GM21786 (cell line): ENCODE measurements around the gene ZFHX3.
"Not testable (repeated sequence)": the region's sequence is repeated elsewhere in the genome, so short reads cannot be mapped to it uniquely, and the experiment has no call there.

ENCODE experiments used
- ATAC-seq: cut with Tn5 transposase; IDR thresholded peaks from one replicate; pipeline ENCODE4 v1.9.1; 2021; ENCODE audit not compliant: unreplicated experiment

The ZFHX3 gene

DNA sequence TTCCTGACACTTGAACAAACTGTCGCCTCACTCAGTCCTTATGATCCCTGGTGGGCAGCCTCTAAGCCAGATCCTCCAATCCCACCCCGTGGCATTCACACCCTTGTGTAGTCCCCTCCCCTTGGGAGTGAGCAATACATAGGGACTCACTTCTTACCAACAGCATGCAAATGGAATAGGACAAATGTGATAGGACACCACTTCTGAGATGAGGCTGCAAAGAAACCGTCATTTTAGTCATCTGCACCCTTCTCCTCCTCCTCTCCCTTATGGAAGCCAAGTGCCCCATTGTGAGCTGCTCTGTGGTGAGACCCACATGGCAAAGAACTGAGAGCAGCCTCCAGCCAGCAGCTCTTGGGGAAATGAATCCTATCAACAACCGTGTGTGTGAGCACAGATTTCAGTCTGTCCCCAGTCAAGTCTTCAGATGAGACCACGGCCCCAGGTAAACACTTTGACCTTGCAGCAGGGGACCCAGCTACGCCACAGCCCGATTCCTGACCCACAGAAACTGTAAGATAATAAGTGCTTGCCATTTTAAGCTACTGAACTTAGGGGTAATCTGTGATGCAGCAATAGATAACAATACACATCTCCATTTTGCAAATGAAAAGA, 46.9 kb downstream of the ZFHX3 start:
- ATAC-seq = no peak

DNA sequence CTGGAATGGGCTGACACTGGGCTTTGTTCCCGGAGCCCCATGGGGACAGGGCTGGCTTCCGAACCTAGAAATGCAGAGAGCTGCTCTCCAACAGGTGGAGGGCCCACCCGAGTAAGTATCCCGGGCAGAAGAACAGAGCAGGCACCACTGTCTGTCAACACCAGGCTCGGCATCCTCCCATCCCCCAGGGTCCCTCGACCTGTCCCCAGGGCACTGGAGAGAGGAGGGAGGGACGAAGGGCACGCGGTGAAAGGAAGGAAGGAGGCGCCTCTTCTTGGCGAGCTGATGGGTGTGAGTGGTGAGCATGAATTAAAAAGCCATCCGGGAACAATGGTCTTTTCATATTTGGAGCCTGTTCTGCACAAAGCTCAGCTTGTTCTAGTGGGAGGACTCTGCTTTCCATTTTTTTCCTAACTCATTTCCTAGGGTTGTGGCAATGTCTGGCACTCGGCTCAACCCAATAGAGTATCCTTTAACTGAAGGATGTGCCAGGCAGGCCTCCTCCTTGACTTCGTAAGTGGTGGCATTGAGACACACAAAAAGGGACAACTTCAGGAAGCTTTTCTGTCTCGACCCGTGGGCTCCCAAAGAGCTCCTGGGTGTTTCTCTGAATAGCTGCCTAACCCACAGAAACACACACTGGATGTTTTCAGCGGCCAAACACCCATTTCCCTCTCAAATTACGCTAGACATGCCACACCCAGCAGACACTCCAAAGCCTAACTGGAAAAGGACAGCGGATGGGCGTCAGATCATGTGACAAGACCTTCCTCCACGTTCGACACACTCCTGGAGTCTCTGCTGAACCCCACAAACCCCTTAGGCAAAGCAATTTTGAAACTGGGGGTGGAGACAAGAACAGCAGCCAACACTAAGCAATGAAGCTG, 47.7 kb downstream of the ZFHX3 start:
- ATAC-seq = no peak

DNA sequence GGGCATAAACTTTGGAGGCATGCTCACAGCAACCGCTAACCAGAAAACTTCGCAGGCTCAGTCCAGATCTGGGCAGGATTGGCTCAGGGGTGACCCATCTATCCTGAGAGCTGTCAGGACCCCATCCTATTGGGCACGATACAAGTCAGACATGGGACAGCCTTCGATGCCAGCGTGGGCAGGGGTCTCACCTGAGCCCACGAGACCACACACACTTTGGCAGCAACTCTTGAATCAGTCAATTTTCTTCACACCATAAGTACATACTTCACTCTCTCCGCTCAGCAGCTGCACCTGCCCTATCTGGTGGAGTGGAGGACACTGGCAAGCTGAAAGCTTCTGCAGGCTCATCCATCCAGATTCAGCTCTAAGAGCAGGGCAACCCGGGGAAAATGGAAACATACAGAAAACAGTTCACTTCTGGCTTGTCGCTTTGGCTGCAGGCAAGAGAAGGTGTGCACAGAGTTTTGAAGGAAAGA, 48.3 kb downstream of the ZFHX3 start:
- ATAC-seq = no peak

- no peak for ATAC-seq
Measured at GRCh38 chr16:72997141-72997542, 50.8 kb downstream of the ZFHX3 start.

- ATAC-seq = no peak
Measured at GRCh38 chr16:72996291-72997062, 51.5 kb downstream of the ZFHX3 start.

DNA sequence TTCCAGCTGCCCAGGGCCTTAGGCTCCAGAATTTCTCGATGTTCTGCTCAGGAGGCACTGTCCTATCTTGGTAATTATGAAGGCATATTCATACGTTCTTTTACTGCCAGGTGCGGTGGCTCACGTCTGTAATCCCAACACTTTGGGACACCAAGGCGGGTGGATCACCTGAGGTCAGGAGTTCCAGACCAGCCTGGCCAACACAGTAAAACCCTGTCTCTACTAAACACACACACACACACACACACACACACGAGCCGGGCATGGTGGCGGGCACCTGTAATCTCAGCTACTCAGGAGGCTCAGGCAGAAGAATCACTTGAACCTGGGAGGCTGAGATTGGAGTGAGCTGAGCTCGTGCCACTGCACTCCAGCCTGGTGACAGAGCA, 52.1 kb downstream of the ZFHX3 start:
- ATAC-seq = not testable (repeated sequence)

DNA sequence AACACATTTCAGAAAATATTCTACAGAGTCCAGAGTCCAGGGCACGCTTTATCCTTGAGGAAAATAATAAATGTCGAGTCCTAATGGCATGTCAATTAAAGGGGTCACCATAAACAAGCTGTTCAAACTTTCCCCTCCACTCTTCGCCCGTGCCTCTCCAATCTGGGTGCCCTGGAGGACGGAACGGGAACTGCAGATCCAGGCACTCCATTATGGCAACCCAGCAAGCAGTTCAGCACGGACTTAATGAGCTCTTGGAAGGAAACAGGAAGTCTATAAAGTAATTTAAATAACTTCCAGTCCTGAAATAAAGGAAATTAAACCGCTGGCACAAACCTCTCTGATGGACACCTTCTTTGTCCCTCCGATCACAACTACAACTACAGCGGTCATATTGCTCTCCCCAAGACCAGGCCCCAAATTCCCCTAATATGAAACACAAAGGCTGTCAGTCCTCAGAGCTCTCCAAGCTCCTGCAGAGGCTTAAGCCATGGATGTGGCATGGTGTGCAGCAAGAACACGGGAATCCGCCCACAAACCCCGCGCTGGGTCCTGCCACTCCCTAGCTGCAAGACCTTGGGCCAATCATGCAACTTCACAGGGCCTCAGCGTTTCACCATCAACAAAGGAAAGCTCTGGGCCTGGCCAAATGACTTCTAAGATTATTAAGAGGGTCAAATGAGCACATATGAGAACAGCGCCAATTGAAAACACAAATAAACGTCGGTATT, 52.6 kb downstream of the ZFHX3 start:
- no peak for ATAC-seq

DNA sequence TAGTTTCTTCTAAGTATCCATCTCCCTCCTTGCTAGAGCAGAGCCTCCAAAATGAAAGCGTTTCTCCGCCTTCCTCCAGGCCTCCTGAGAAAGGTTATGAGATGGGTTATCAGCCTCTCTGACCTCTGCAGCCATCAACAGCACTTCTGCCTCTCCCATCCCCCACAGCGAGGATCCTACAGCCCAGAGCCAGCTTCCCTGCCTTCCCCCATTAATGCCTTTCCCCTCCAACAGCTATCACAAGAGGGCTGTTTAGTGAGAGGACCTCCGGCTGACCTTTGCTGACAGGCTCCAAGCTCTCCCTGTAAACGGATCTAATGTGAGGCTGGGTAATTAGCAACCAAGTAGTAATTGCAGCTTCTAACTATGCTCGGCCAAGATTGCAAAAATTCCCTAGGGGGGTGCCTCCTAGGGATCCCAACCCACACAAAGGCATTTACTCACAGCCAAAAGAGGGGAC, 55.8 kb downstream of the ZFHX3 start:
- ATAC-seq = no peak

DNA sequence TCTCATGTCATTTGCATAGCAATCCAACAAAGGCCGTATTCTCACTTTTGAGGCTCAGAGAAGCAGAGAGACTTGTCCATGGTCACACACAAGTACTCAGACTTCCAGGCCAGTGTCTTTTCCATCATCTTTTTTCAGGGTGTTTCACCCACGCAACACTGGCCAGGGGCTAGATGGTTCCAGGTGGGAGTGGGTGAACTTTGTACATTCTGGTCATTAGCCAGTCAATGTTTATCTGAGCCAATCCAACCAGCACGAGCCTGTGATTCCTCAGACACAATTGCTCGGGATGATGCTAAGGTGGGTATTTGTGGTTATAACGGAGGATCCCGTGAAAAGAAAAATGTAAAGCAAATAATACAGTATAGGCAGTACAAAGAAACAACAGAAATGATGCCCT, 56.3 kb downstream of the ZFHX3 start:
- no peak for ATAC-seq

- ATAC-seq = no peak
Measured at GRCh38 chr16:72991211-72991610, 56.7 kb downstream of the ZFHX3 start.

DNA sequence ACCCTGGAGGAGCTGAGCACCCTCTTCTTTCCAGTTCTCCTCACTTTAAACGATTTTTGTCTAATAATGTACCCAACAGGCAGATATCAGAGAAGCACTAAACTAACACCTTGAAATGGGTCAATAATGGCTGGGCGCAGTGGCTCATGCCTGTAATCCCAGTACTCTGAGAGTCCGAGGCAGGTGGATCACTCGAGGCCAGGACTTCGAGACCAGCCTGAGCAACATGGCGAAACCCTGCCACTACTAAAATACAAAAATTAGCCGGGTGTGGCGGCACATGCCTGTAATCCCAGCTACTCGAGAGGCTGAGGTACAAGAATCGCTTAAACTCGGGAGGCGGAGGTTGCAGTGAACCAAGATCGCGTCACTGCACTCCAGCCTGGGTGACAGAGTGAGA, 57.4 kb downstream of the ZFHX3 start:
- ATAC-seq = no peak

DNA sequence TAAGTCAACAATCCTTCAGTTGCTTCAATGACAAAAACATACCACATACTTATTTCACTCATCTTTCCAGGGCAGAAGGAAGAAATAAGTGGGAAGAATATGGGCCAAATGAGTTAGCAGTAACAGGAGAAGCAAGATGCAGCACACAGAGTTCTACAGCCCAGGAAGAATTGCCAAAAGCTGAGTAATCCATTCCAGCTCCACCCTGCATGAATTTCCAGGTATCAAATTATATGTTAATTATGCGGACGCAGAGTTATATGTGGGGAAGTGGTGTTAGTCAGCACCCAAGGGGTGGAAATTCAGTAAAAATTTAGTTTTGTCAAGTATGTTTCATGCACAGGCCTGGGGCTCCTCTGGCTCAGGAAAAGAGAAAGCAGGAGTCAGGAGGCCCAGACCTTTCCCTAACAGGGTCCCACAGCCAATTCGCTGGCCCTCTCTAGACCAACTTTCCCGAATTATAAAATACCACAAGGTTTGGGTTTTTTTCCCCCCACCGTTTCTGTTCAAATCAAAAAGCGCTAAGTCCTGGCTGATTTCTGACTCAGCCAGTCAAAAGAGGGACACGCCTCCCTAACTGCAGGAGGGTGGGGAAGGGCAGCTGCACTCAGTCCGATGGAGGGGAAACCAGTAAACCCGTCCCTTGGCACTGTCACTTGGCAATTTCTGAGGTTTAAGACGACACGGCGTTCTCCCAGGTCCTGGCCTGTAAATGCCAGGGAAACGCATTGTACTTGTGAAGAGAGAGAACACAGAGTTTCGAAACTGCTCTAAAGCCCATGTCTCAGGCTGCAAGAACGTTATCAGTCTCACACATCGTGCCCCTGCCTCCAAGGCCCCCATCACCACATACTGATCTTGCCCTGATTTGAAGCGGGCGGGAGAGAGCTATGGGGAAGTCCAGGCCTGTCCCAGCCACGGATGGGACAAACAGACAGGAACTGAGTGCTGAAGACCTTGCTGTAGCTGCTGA, 58.1 kb downstream of the ZFHX3 start:
- no peak for ATAC-seq

- not testable (repeated sequence) for ATAC-seq
Measured at GRCh38 chr16:72989203-72989578, 58.7 kb downstream of the ZFHX3 start.

GRCh38 chr16:72988569-72988968, 59.4 kb downstream of the ZFHX3 start:
- no peak for ATAC-seq

DNA sequence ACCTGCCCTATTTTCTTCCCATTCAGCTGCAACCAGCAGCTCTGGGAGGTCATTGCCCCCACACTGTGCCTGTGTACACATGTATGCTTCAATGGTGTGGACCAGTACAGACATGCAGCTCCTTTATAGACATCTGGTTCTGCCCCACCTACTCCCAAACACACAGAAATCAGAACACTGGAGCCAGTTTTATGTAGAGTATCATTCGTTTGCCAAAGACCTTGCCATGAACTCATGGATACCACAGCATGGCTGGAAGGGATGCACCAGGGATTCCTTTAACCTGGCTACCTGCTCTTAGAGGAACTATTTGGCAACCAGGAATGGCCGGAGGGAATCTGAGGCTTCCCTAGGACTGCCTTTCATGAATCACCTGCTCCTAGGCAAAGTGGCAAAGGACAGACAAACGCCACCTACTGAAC, 60.4 kb downstream of the ZFHX3 start:
- no peak for ATAC-seq

DNA sequence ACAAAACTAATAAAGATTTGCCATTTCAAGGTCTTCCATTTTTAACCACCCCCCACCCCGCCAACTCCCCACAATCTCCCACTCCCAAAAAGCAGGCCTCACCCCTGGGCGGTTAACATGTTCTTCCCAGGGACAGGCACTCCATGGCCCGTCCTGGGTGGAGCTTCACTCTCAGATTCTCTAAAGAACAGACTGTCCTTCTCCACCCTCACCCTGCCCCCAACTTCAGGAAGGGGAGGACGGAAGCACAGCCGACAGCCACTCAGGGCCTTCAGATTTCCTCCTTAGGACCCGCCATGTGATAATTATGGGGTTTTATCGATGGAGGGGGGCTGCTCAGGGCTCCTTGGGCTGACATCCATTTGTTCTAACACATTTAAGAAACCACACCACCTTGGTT, 61.9 kb downstream of the ZFHX3 start:
- ATAC-seq = no peak

GRCh38 chr16:72985148-72985941, 62.6 kb downstream of the ZFHX3 start:
- ATAC-seq = no peak

- no peak for ATAC-seq
Measured at GRCh38 chr16:72983728-72984350, 64.1 kb downstream of the ZFHX3 start.
